ENCODE data around the gene AAR2.

AAR2 gene

DNA sequence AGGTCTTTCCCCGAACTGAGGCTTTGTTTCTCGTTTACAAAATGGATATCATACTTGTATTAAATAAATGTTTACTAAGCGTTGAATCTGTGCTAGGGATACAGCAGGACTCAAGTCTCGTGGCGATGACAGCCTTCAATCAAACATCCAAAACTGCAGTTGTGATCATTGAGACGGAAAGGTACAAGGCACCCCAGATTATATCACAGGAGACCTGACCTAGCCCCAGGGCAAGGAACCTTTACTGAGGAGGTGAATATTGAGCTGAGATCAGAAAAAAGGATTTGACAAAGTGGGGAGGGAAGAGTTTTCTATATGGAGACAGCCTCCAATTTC is 476 bp downstream of the AAR2 start:
- TF ChIP-seq CTCF (IDR thresholded peaks at IDR 0.05; ENCODE audit: extremely low read depth, missing control alignments): no peak
- DNase-seq (ENCODE audit: low spot score): no peak

DNA sequence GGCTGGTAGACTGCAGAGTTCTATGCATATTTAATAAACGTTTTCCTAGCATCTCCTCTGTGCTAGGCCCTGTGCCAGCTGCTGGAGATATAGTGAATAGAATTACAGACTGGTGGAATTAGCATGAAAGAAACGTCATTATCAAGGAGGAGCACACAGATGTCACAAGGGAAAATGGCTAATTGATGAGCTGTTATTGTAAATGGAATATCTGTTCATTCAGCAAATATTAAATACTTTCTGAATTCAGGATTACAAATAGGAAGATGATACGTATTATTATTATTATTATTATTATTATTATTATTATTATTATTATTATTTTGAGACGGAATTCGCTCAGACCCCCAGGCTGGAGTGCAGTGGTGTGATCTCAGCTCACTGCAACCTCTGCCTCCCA is 1.2 kb downstream of the AAR2 start:
- no peak for TF ChIP-seq CTCF (IDR thresholded peaks at IDR 0.05; ENCODE audit: extremely low read depth, missing control alignments)
- DNase-seq (ENCODE audit: low spot score): no peak

DNA sequence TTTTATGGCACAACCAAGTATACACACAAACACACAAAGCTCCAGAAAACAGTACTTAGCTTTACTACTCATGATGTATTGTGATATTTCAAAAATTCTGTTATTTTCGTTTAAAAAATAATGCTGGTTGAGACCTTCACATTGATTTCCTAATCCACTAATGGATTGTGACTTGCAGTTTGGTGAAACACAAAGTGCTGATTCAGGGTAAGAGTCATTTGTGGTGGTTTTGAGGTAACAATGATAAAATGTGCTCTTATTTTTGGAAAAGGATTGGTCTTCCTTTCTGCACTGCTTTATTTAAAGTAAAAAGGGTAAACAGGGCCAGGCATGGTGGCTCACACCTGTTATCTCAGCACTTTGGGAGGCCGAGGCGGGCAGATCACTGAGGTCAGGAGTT is 1.9 kb downstream of the AAR2 start:
- no peak for DNase-seq (ENCODE audit: low spot score)
- no peak for TF ChIP-seq CTCF (IDR thresholded peaks at IDR 0.05; ENCODE audit: extremely low read depth, missing control alignments)

DNA sequence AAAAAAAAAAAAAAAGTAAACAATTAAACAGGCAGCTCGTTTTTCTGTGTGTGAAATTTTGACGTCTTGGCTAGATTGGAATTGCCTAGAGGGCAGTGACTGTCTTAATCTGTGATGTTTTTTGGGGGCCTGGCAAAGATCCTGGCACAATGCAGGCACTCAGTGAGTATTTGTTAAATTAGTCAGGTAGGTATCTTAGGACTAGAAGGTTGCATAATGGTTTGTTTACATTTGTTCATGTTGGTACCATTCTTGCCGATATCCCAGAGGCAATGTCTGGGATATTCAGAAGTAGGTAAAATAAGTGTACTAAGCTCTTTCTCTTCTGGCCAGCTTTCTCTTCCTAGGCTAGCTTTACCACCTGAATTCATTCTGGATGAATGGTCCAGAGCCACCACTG is 2.5 kb downstream of the AAR2 start:
- DNase-seq (ENCODE audit: low spot score): no peak
- TF ChIP-seq CTCF (IDR thresholded peaks at IDR 0.05; ENCODE audit: extremely low read depth, missing control alignments): no peak

GRCh38 chr20:36240076-36240475 is 3.8 kb downstream of the AAR2 start:
- DNase-seq (ENCODE audit: low spot score): no peak
- no peak for TF ChIP-seq CTCF (IDR thresholded peaks at IDR 0.05; ENCODE audit: extremely low read depth, missing control alignments)

DNA sequence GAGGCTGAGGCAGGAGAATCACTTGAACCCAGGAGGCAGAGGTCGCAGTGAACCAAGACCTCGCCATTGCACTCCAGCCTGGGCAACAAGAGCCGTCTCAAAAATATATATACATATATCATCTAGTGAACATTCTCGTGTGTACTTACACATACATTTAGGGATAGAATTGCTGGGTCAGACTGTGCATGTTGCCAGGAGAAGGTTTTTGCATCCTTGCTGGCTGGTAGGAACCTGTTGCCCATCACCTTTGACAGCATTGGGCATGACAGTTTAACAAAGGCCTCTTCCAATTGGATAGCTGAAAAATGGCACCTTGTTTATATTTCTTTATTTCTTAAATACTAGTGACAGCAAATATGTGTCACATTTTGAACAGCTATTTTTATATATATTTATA is 5.4 kb downstream of the AAR2 start:
- DNase-seq (ENCODE audit: low spot score): no peak
- TF ChIP-seq CTCF (IDR thresholded peaks at IDR 0.05; ENCODE audit: extremely low read depth, missing control alignments): no peak

GRCh38 chr20:36243726-36244125 is 7.4 kb downstream of the AAR2 start:
- TF ChIP-seq CTCF (IDR thresholded peaks at IDR 0.05; ENCODE audit: extremely low read depth, missing control alignments): no peak
- no peak for DNase-seq (ENCODE audit: low spot score)
